GM21576 (cell line): ENCODE results near the gene CD81.

ENCODE experiments used
- ATAC-seq: cut with Tn5 transposase; IDR thresholded peaks from one replicate; pipeline ENCODE4 v1.9.1; 2021; ENCODE audit warnings: mild to moderate bottlenecking, moderate library complexity; ENCODE audit not compliant: unreplicated experiment

The CD81 gene

GRCh38 chr11:2433106-2433925 is 56.2 kb downstream of the CD81 start:
- no peak for ATAC-seq

DNA sequence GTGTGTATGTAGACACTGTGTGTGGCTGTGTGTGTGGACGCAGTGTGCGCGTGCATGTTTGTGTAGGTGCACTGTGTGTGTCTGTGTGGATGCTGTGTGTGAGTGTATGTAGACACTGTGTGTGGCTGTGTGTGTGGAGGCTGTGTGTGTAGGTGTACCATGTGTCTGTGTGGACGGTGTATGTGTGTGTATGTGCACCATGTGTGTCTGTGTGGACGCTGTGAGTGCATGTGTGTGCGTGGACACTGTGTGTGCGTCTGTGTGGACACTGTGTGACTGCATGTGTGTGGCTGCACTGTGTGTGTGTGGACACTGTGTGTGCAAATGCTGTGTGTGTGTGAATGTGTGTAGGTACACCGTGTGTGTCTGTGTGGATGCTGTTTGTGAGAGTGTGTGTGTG is 56.9 kb downstream of the CD81 start:
- ATAC-seq: no peak

- ATAC-seq: no peak
Observed at GRCh38 chr11:2434506-2435255, 57.6 kb downstream of the CD81 start.

- no peak for ATAC-seq
Observed at GRCh38 chr11:2435288-2436012, 58.3 kb downstream of the CD81 start.

- no peak for ATAC-seq
Observed at GRCh38 chr11:2436013-2436520, 59.0 kb downstream of the CD81 start.

DNA sequence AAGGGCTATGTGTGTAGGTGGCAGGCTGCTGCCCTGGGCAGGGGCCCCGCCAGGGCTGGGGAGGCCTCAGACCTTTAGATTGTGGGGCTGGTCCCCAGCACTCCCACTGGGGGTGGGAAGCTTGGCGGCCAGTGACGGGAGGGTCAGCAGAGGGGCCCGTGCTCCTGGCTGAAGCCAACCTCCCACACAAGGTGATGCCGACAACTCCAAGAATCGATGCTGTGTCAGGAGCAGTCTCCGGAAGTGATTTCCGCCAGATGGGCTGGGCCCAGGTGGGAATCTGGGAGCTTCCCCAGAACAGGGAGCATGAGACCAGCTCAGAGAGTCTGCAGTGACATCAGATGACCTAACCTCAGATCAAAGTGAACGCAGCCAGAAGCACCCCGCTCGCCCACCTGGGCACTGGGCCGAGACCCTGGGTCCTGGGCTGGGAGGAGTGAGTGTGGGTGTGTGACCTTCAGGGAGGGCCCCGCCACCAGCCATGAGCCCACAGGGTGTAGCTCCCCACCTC is 59.5 kb downstream of the CD81 start:
- ATAC-seq: no peak

GRCh38 chr11:2437516-2437915 is 60.4 kb downstream of the CD81 start:
- ATAC-seq: no peak

GRCh38 chr11:2439820-2440219 is 62.7 kb downstream of the CD81 start:
- ATAC-seq: no peak

- no peak for ATAC-seq
Observed at GRCh38 chr11:2440646-2441045, 63.5 kb downstream of the CD81 start.

DNA sequence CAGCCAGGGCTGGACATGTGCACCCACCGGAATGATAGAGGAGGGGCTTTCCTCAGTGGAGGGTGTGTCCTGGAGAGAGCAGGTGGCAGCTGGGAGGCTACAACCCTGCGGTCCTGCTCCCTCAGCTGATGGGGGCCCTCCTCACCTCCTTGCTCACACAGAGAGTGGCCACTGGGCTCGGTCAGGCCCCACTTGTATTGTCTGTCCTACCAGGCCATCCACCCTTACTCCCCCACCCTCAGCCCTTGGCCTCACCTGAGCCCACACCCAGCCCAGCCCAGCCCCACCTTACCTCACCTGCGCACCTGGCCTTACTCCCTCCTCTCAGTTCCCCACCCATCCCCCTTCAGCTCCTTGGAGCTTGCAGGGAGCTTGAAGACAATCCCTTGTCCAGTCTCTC is 64.1 kb downstream of the CD81 start:
- no peak for ATAC-seq

GRCh38 chr11:2442589-2442988 is 65.5 kb downstream of the CD81 start:
- no peak for ATAC-seq

- ATAC-seq: no peak
Observed at GRCh38 chr11:2443406-2443805, 66.3 kb downstream of the CD81 start.

DNA sequence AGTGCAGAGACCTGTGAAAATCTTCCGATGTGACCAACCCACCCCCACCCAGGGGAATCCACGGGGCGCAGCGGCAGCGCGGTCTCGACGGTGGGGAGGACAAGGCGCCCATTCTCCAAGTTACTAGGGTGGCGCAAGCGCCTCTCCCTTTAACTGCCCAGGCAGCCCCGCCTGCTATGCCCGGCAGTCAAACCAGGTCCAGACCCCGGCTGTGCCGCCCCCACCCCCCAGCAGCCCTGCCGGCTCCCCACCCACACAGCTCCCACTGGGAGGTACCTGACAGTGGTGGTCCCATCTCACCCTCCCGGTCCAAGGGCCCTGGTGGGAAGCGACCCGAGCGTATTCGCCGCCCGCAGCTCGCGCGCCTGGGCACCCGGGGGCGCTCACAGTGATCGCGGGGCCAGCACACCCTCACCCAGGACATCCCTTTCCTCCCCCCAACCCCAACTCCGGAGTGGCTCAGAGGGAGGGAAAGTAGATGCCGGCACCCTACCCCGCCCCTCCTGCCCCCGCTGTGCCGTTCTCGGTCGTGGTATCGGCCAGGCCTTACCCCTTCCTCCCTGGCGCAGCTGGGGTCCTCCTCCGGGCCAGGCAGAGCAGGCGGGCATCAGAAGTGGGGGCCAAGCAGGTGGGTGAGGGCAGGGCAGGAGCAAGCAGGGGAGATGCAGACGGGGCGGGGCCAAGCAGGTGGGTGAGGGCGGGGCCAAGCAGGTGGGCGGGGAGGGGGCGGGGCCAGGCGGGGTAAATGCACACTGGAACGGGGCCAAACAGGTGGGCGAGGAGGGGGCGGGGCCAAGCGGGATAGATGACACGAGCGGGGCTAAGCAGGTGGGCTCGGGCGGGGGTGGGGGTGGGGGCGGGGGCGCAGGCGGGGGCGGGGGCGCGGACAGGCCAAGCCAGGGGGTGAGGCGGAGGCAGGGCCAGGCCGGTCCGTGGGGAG is 67.0 kb downstream of the CD81 start, which contains the start of gene TRPM5:
Gene TRPM5, minus strand, starts transcription at position 634 of the 940 bp plus-strand sequence. CDS start 21,478 bp downstream, outside the sequence.
- no peak for ATAC-seq

- no peak for ATAC-seq
Observed at GRCh38 chr11:2444821-2445745, 68.0 kb downstream of the CD81 start, which contains the start of gene KCNQ1. Gene KCNQ1 (plus strand): TSS chr11:2445008. CDS start chr11:2445099, 91 bp downstream.

GRCh38 chr11:2445746-2446551 is 68.8 kb downstream of the CD81 start:
- ATAC-seq: no peak

DNA sequence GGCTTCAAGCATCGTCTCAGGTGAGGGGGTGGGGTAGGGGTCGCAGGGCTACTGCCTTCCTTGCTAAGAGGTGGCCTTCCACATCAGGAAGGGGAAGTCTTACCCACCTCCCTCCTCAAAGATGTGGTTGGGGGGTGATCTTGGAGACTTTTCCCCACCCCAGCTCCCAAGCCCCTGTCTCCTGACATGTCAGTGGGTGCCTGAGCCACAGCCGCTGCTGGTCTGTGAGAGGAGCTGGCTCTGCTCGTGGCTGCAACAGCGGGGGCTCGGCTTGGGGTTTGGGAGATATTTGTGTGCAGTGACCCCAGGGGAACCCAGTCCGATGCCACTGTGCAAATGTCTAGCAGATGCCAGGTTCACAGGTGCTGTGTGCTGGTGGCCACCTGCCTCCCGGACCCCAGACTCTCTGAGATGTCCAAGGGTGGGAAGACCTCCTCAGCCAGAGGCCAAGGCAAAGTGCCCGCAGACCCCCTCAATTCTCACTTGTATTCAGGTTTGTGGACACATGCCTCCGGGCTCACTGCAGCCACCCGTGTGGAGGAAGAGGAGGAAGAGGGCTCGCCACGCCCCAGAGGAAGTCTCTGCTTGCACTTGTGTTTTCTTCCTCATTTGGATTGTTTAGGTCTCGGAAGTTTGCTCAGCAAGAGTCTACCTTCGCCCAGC is 69.6 kb downstream of the CD81 start:
- no peak for ATAC-seq
